IMR-90 (cell line): ENCODE results near the gene TCF12. TPM values are rescaled to one million over a fixed set of nuclear protein-coding genes. Genes with fewer than 3 reads are reported as not detected.

Experiments
- ATAC-seq: fragments of 200-7000 bp; cut with Tn5 transposase; 2 replicates; pipeline ENCODE4 v1.9.1; 2020; ENCODE audit warnings: low read depth, mild to moderate bottlenecking, moderate library complexity
- BruUV-seq: library from RNA; stranded (reverse); fragments of 400-500 nt; replicated peaks from 2 replicates; lab custom pipeline; 2021; lab: Mats Ljungman, UMichigan
- CTCF ChIA-PET: fragments of 300-600 bp; formaldehyde crosslinking; extraction: SDS; loops from one replicate; lab custom pipeline; 2021; ENCODE audit warnings: antibody characterized with exemption; lab: Yijun Ruan, JAX
- POLR2A ChIA-PET: fragments of 300-600 bp; sonication (Branson Sonifier 250); formaldehyde crosslinking; loops from one replicate; lab custom pipeline; 2022; ENCODE audit warnings: antibody characterized with exemption; ENCODE audit not compliant: unreplicated experiment; lab: Charles Lee
- DNase-seq: peaks from one replicate; pipeline ENCODE4 v3.0.0; 2013
- H2AFZ ChIP-seq: replicated peaks from 2 replicates; pipeline ENCODE3; 2013; ENCODE audit warnings: low read length, mild to moderate bottlenecking; ENCODE audit not compliant: poor library complexity
- H2AK5ac ChIP-seq: 2 replicates; pipeline ENCODE4 v1.6.1; 2013; ENCODE audit warnings: low read depth, low read length, inconsistent platforms
- H2AK9ac ChIP-seq: replicated peaks from 2 replicates; pipeline ENCODE3; 2013; ENCODE audit warnings: mild to moderate bottlenecking, low read depth, low read length, moderate library complexity; ENCODE audit not compliant: poor library complexity
- H2BK120ac ChIP-seq: 2 replicates; pipeline ENCODE4 v1.6.1; 2013; ENCODE audit warnings: low read depth, low read length, inconsistent platforms
- H2BK15ac ChIP-seq: 3 replicates; pipeline ENCODE4 v1.6.1; 2013; ENCODE audit warnings: low read depth, low read length, inconsistent platforms
- H2BK20ac ChIP-seq: 2 replicates; pipeline ENCODE4 v1.6.1; 2013; ENCODE audit warnings: low read depth, mild to moderate bottlenecking, inconsistent platforms, low read length, moderate library complexity
- H2BK5ac ChIP-seq: 2 replicates; pipeline ENCODE4 v1.6.1; 2013; ENCODE audit warnings: mild to moderate bottlenecking, low read depth, low read length, inconsistent platforms; ENCODE audit not compliant: poor library complexity, severe bottlenecking
- H3K14ac ChIP-seq: replicated peaks from 2 replicates; pipeline ENCODE4 v1.6.1; 2013; ENCODE audit warnings: low read depth, low read length, inconsistent platforms
- H3K18ac ChIP-seq: 2 replicates; pipeline ENCODE4 v1.6.1; 2013; ENCODE audit warnings: low read depth, low read length, control low read depth
- H3K23ac ChIP-seq: 2 replicates; pipeline ENCODE4 v1.6.1; 2013; ENCODE audit warnings: low read depth, low read length, inconsistent platforms
- H3K27ac ChIP-seq: 2 replicates; pipeline ENCODE4 v1.5.1; 2013; ENCODE audit warnings: mild to moderate bottlenecking, control low read depth, low read length; ENCODE audit not compliant: insufficient read depth
- H3K27me3 ChIP-seq: 2 replicates; pipeline ENCODE4 v1.6.1; 2013; ENCODE audit warnings: low read length; ENCODE audit not compliant: control insufficient read depth, insufficient read depth
- H3K36me3 ChIP-seq: 2 replicates; pipeline ENCODE4 v1.6.1; 2013; ENCODE audit warnings: low read length, mixed read lengths; ENCODE audit not compliant: control insufficient read depth, insufficient read depth
- H3K4ac ChIP-seq: 2 replicates; pipeline ENCODE4 v1.6.1; 2013; ENCODE audit warnings: low read depth, low read length, inconsistent platforms
- H3K4me1 ChIP-seq: 2 replicates; pipeline ENCODE4 v1.6.1; 2013; ENCODE audit warnings: low read length, mixed read lengths; ENCODE audit not compliant: control insufficient read depth, insufficient read depth
- H3K4me2 ChIP-seq: 2 replicates; pipeline ENCODE4 v1.6.1; 2013; ENCODE audit warnings: low read depth, mild to moderate bottlenecking, control low read depth, low read length, moderate library complexity
- H3K4me3 ChIP-seq: 2 replicates; pipeline ENCODE4 v1.5.1; 2013; ENCODE audit warnings: low read depth, mild to moderate bottlenecking, control low read depth, low read length, moderate library complexity; ENCODE audit not compliant: insufficient read depth
- H3K56ac ChIP-seq: 2 replicates; pipeline ENCODE4 v1.6.1; 2013; ENCODE audit warnings: low read length, inconsistent platforms; ENCODE audit not compliant: insufficient read depth; ENCODE audit errors: extremely low read depth
- H3K79me1 ChIP-seq, 2 experiments: 2 replicates each; pipeline ENCODE4 v1.6.1; 2013; ENCODE audit warnings: low read length in 2 of 2, inconsistent platforms in 1 of 2, low read depth in 1 of 2
- H3K9ac ChIP-seq: 2 replicates; pipeline ENCODE4 v1.6.1; 2013; ENCODE audit warnings: low read depth, low read length, control low read depth
- H3K9me1 ChIP-seq: 2 replicates; pipeline ENCODE4 v1.6.1; 2013; ENCODE audit warnings: low read length, inconsistent platforms; ENCODE audit not compliant: insufficient read depth
- H3K9me3 ChIP-seq: 2 replicates; pipeline ENCODE4 v1.6.1; 2013; ENCODE audit warnings: low read length; ENCODE audit not compliant: control insufficient read depth, insufficient read depth
- H4K20me1 ChIP-seq: 2 replicates; pipeline ENCODE4 v1.6.1; 2013; ENCODE audit warnings: low read length, inconsistent platforms; ENCODE audit not compliant: insufficient read depth
- H4K5ac ChIP-seq: 2 replicates; pipeline ENCODE4 v1.6.1; 2013; ENCODE audit warnings: mild to moderate bottlenecking, low read depth, low read length, control low read depth
- H4K8ac ChIP-seq, 2 experiments: 2 replicates each; pipeline ENCODE4 v1.6.1; 2013; ENCODE audit warnings: low read depth in 2 of 2, low read length in 2 of 2, control low read depth in 1 of 2, inconsistent platforms in 1 of 2
- H4K91ac ChIP-seq: 2 replicates; pipeline ENCODE4 v1.6.1; 2013; ENCODE audit warnings: low read depth, low read length, inconsistent platforms; ENCODE audit not compliant: insufficient read depth
- BHLHE40 ChIP-seq: fragments of 150-350 bp; IDR thresholded peaks from 2 replicates; pipeline ENCODE4 v1.6.1; 2016; ENCODE audit warnings: mild to moderate bottlenecking, low read depth, low read length
- CHD1 ChIP-seq: IDR thresholded peaks from 2 replicates; pipeline ENCODE4 v1.6.1; 2012; ENCODE audit warnings: low read depth, low read length, improper control_type of control experiment
- FOS ChIP-seq: fragments of 150-350 bp; IDR thresholded peaks from 2 replicates; pipeline ENCODE4 v1.6.1; 2016; ENCODE audit warnings: low read depth, low read length
- MAZ ChIP-seq: IDR thresholded peaks from 2 replicates; pipeline ENCODE4 v1.6.1; 2012; ENCODE audit warnings: low read depth, mild to moderate bottlenecking, low read length, improper control_type of control experiment, moderate library complexity, borderline replicate concordance
- POLR2A ChIP-seq: IDR thresholded peaks from 2 replicates; pipeline ENCODE4 v1.6.1; 2012; ENCODE audit warnings: mild to moderate bottlenecking, low read depth, low read length
- RAD21 ChIP-seq: IDR thresholded peaks from 2 replicates; pipeline ENCODE4 v1.6.1; 2012; ENCODE audit warnings: low read length, improper control_type of control experiment
- RCOR1 ChIP-seq: IDR thresholded peaks from 2 replicates; pipeline ENCODE4 v1.6.1; 2012; ENCODE audit warnings: mild to moderate bottlenecking, low read length, improper control_type of control experiment; ENCODE audit not compliant: insufficient replicate concordance
- SMC3 ChIP-seq: fragments of 150-350 bp; IDR thresholded peaks from 2 replicates; pipeline ENCODE4 v1.6.1; 2016; ENCODE audit warnings: low read depth, mild to moderate bottlenecking, antibody characterized with exemption, low read length, moderate library complexity
- USF2 ChIP-seq: fragments of 150-350 bp; IDR thresholded peaks from 2 replicates; pipeline ENCODE4 v1.6.1; 2017; ENCODE audit warnings: mild to moderate bottlenecking, antibody characterized with exemption, low read length, low read depth
- WGBS, 2 experiments: methylation state at CpG; one replicate each; pipeline versions ENCODE4 v1.1.5 to v1.1.7; 2013; ENCODE audit warnings: missing lambda C conversion rate in 2 of 2; ENCODE audit not compliant: insufficient read length in 1 of 2; ENCODE audit errors: extremely low coverage in 2 of 2; 5-methylcytosine and 5-hydroxymethylcytosine counted together
- dilution Hi-C: fragments of 300-500 bp; cut with HindIII; formaldehyde crosslinking; loops from one replicate; pipeline ENCODE4 v1.14.3; 2018; ENCODE audit warnings: low sequenced_read_pairs; ENCODE audit not compliant: unreplicated experiment
- in situ Hi-C: fragments of 300-500 bp; cut with MboI; formaldehyde crosslinking; loops from 3 replicates; pipeline ENCODE4 v1.14.3; 2019; ENCODE audit warnings: low sequenced_read_pairs, inconsistent platforms, mixed read lengths
- intact Hi-C: fragments of 100-400 bp; cut with micrococcal nuclease; formaldehyde crosslinking; loops from 2 replicates; pipeline ENCODE4 v1.10.0; 2022
- polyA plus RNA-seq, 3 experiments: library from polyadenylated mRNA; depleted of rRNA; stranded (reverse); fragments of >200 nt; gene quantifications; 2 replicates each; pipeline ENCODE4 v1.2.3, GENCODE V29; 2012; ENCODE audit warnings: low replicate concordance in 1 of 3
- total RNA-seq: library from RNA; depleted of rRNA; stranded (reverse); fragments of >200 nt; gene quantifications from 2 replicates; pipeline ENCODE4 v1.2.3, GENCODE V29; 2012
- TF ChIP-seq, protein P1 (sequence below): conservative IDR thresholded peaks from 2 replicates; pipeline ENCODE4 v1.5.1; 2012; ENCODE audit warnings: mild to moderate bottlenecking, low read depth, low read length, improper control_type of control experiment
- TF ChIP-seq, protein P2 (sequence below): fragments of 150-350 bp; IDR thresholded peaks from 2 replicates; pipeline ENCODE4 v1.6.1; 2016; ENCODE audit warnings: low read depth, mild to moderate bottlenecking, low read length, moderate library complexity, borderline replicate concordance

Gene TCF12
- total and polyA plus RNA-seq, 2 of the 4 experiments (the other 2 are of a cell fraction): 79.4 to 160 TPM

DNA sequence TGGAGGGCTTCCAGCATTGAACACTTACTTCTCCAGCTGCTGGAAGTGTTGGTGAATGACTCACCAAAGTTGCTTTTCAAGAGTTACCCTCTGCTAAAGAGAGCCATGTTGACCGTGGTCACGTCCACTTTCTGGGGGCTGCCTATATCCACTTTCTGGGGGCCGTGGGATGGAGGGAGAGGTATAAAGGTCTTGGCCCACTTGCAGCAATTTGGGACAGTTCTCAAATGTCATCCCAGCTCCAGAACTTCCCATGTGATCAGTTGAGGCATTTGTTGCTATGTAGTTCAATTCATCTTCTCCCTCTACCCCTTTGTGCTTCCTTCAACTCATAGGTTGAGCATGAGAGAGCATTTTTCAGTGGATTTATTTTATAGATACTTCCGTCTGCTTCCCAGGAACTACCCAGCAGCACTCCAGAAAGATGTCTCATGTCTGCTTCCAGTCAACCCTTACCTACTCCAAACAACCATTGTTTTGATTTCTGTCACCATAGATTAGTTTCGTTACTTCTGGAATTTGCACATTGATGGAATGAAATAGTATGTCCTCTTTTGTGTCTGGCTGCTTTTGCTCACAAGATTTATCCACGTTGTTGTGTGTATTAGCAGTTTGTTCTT lies 130.6 kb downstream of the TCF12 start:
- Histone ChIP-seq H3K4me2 (no peak overlapping the region; the same call in 1 of the 2 replicates), H2BK20ac (no peak overlapping the region), H2BK15ac (no peak overlapping the region), H2BK5ac (no peak overlapping the region), H3K4ac (no peak overlapping the region), H2AK5ac (no peak overlapping the region), H3K27ac (no peak overlapping the region), H2BK120ac (no peak overlapping the region), H3K4me1 (peaks cover 10% of the 10 kb centered on the region), H3K14ac (0 out of 2 replicates have a peak overlapping the region, but pooled peaks have one; percentile 52), H3K56ac (no peak overlapping the region), H3K79me1 (peaks cover 32 to 57% of the 10 kb centered on the region in 2 experiments), H4K8ac (no peak overlapping the region), H3K18ac (no peak overlapping the region), H3K27me3 (no peaks in the 10 kb centered on the region), H2AFZ (no peak overlapping the region), H3K36me3 (no peaks in the 10 kb centered on the region), H3K9me3 (no peaks in the 10 kb centered on the region), H4K91ac (no peak overlapping the region), H3K4me3 (no peak overlapping the region), H4K20me1 (peaks cover 26% of the 10 kb centered on the region), H4K5ac (no peak overlapping the region), H3K23ac (peak overlapping the region; percentile 28; the same call in 1 of the 2 replicates), H3K9me1 (no peaks in the 10 kb centered on the region), H2AK9ac (peak overlapping the region; percentile 44), H3K9ac (no peak overlapping the region)
- ChIA-PET POLR2A (no interaction called here), CTCF (no interaction called here)
- in situ Hi-C loops (no loop called here), intact Hi-C loops (no loop called here), dilution Hi-C loops (no loop called here)
- WGBS, 2 experiments: no CpG with 5 or more reads among the region's 6 CpGs
- ATAC-seq: no peak; the same call in 1 of the 2 replicates
- TF ChIP-seq POLR2A: no peak
- TF ChIP-seq BHLHE40: no peak
- no peak for TF ChIP-seq SMC3
- TF ChIP-seq FOS: no peak
- no peak for TF ChIP-seq RAD21
- TF ChIP-seq, protein P1, sequence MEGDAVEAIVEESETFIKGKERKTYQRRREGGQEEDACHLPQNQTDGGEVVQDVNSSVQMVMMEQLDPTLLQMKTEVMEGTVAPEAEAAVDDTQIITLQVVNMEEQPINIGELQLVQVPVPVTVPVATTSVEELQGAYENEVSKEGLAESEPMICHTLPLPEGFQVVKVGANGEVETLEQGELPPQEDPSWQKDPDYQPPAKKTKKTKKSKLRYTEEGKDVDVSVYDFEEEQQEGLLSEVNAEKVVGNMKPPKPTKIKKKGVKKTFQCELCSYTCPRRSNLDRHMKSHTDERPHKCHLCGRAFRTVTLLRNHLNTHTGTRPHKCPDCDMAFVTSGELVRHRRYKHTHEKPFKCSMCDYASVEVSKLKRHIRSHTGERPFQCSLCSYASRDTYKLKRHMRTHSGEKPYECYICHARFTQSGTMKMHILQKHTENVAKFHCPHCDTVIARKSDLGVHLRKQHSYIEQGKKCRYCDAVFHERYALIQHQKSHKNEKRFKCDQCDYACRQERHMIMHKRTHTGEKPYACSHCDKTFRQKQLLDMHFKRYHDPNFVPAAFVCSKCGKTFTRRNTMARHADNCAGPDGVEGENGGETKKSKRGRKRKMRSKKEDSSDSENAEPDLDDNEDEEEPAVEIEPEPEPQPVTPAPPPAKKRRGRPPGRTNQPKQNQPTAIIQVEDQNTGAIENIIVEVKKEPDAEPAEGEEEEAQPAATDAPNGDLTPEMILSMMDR: no peak
- no peak for TF ChIP-seq CHD1
- TF ChIP-seq, protein P2, sequence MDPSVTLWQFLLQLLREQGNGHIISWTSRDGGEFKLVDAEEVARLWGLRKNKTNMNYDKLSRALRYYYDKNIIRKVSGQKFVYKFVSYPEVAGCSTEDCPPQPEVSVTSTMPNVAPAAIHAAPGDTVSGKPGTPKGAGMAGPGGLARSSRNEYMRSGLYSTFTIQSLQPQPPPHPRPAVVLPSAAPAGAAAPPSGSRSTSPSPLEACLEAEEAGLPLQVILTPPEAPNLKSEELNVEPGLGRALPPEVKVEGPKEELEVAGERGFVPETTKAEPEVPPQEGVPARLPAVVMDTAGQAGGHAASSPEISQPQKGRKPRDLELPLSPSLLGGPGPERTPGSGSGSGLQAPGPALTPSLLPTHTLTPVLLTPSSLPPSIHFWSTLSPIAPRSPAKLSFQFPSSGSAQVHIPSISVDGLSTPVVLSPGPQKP: no peak
- no peak for TF ChIP-seq RCOR1
- no peak for TF ChIP-seq USF2
- no peak for TF ChIP-seq MAZ
- peak; percentile 23 for DNase-seq
- BruUV-seq: no TSS peak
